GM18519 (cell line): ENCODE data around the gene PALD1.
"Not testable (repeated sequence)": the region's sequence is repeated elsewhere in the genome, so short reads cannot be mapped to it uniquely, and the experiment has no call there.

Experiments
- ATAC-seq: cut with Tn5 transposase; IDR thresholded peaks from one replicate; pipeline ENCODE4 v1.9.1; 2021; ENCODE audit warnings: mild to moderate bottlenecking, moderate library complexity; ENCODE audit not compliant: unreplicated experiment, low FRiP score

The PALD1 gene

GRCh38 chr10:70481105-70481504 lies 2.5 kb downstream of the PALD1 start:
- no peak for ATAC-seq

DNA sequence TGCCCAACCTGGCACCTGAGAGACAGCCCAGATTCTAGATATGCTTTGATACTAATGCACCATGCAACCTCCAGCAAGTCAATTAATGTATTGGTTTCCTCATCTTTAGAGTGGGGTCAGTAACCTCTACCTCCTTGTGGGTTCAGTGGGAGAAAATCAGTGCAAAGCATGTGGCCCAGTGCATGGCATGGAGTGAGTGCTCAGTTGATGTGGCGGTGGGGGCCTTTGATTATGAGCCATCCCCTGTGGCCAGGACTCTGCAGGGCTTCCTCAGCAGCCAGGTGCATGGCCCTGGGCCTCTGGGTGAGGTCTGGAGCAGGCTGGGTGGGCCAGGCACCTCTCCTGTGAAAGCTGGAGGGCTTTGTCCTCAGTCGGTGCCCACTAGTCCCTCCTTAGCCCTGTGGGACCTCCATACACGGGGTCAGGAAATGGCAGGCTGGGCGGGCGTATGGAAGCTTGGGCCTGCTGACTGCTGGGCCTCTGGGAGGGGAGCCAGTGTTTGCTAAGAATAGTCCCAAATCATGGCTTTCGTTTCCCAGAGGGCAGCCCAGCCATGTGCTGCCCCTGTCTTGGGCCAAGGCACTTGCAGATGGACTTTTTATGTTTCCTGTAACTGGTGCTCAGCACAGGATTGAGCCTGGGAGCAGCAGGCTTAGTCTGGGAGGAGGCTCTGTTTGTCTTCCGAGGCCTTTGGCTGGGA lies 3.4 kb downstream of the PALD1 start:
- no peak for ATAC-seq

DNA sequence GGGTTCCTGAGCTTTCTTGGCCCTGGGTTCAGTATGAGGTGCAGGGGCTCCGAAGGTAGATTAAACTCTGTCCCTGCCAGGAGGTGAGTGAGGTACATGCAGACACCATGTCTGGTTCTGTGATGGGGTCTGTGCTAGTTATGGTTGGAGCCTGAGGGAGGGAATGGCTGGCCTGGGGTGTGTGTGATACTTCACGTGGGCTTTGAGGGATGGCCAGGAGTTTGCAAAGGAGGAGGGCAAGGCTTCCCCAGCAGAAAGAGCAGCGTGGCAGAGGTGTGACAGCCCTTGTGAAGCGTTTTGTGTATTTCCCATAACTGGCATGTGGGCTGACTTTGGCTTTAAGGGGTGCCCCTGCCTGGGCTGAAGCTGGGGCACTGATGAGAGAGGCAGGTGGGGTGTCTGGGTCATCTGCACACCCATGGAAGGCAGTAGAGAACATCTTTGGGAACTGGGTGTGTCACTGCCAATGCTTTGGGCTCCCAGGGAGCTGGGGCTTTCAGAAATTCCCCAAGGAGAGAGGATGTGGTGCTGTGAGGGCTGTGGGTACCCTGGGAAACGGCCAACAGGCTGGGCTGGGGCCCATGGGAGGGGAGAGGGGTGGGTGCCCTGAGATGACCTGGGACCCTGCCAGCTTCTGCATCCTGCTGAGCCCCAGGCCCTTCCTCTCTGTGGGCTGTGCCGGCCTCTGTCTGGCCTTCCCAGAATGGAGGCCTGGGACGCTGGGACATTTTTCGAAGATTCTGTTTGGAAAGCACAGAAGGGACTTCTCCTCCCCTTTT lies 4.6 kb downstream of the PALD1 start:
- no peak for ATAC-seq

- not testable (repeated sequence) for ATAC-seq
These were observed 5.3 kb downstream of the PALD1 start for GRCh38 chr10:70483872-70484271.

GRCh38 chr10:70487824-70488223 lies 9.3 kb downstream of the PALD1 start:
- no peak for ATAC-seq

DNA sequence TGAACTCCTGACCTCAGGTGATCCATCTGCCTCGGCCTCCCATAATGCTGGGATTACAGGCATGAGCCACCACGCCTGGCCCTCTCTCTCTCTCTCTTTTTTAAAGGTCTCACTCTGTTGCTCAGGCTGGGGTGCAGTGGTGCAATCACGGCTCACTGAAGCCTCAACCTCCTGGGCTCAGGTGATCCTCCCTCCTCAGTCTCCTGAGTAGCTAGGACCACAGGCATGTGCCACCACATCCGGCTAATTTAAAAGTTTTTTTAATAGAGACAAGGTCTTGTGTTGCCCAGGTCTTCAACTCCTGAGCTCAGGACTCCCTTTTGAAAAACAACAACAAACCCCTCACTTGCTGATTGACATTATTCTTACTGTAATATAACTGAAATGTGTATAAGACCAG lies 11.6 kb downstream of the PALD1 start:
- ATAC-seq: no peak

- no peak for ATAC-seq
These were observed 13.0 kb downstream of the PALD1 start for GRCh38 chr10:70491614-70492013.

GRCh38 chr10:70492786-70493659 lies 14.5 kb downstream of the PALD1 start:
- ATAC-seq: no peak

- ATAC-seq: peak; percentile 38
These were observed 15.2 kb downstream of the PALD1 start for GRCh38 chr10:70493660-70494234.

- no peak for ATAC-seq
These were observed 16.0 kb downstream of the PALD1 start for GRCh38 chr10:70494536-70494935.

GRCh38 chr10:70494966-70495365 lies 16.4 kb downstream of the PALD1 start:
- no peak for ATAC-seq

GRCh38 chr10:70495691-70496261 lies 17.2 kb downstream of the PALD1 start:
- ATAC-seq: no peak

- no peak for ATAC-seq
These were observed 18.0 kb downstream of the PALD1 start for GRCh38 chr10:70496341-70497119.

DNA sequence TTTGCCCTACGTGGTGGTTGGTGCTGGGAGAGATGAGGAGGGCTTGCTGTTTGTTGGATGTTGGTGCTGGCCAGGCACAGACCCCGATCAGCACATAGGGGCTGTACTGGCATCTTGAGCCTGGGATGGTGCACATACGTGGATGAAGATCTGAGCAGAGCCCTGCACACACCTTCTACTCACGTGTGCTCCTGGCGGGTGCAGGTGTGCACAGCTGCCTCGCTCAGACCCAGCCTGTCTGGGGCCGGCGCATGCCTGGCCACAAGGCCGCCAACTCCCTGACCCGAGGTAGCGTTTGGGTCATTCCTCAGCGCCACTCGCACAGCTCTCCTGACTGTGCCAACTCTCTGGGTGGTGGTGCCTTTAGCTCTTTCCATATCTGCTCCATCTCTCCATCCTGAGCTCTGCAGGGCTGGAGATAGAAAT lies 18.6 kb downstream of the PALD1 start:
- ATAC-seq: no peak

DNA sequence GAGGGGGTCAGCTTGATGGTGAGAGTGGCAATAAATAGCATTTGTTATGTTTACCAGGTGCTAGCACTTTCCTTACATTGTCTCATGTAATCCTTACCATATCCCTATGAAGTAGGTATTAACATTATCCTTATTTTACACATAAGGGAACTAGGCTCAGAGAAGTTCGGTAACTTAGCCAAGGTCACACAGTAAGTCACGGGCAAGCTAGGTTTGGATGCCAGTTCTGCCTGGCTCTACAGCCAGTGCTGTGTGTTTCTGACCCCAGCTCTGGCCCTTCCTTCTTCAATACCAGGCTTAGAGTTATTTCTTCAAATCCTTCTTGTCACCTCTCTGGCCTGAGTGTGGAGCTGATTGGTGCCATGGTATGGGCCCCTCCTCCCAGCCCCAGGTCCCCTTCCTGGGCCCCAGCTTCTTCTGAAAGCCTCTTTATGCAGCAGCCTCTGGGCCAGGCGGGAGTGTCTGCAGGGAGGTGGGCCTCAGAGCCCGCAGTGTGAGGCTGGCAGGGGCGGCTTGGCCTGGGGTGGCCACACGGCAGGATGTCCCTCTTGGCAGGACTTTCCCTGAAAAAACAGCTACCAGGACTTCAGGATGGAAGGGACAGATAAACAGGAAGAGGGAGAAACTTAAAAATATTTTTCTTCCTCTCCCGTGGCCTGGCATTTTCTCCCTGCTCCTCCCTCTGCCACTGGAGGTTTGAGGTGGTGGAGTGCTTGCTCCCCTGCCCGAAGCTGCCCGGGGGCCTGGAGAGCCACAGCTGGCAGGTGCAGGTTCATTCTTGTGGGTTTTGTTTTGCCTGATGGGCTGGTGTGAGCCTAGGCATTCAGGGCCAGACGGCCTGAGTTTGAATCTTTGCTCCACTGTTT lies 20.6 kb downstream of the PALD1 start:
- ATAC-seq: no peak

GRCh38 chr10:70499836-70500167 lies 21.2 kb downstream of the PALD1 start:
- no peak for ATAC-seq

DNA sequence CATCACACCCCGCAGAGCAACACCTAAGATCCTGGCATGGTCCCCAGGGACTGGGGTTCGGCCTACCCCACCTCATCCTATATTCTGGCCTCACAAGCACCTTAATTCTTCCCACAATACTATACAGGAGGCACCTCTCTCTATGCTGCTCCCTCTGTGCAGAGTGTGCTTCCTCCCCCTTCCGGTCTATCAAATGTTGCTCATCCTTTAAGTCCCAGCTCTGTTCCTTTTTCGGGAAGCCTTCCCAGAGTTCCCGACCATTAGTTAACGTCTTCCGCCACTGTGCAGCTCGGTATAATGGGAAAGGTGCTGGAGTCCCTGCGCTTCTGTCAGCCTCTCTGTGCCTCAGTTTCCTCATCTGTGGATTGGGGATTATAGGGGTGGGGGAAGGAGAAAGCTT lies 21.8 kb downstream of the PALD1 start:
- no peak for ATAC-seq

DNA sequence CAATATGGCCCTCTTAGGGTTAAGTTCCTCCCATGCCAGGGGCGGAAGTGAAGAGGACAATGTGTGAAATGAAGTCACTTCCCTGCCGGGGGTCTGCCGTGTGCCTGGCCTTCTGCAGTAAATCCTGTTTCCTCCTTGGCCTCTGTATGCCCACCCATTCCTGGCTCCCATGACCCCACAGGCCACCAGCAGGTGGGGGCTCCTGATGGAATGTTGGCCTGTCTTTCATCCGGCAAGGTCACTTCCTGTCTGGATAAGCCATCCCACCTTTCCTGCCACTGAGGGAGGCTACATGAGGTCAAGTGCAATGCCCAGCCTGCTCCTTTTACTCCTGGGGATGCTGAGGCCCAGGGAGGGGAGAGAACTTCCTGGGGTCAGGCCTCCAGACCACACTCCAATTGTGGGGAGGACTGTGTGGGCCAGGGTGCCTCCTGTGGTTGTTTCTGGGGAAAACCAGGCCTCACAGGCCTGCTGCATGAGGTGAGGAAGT lies 22.3 kb downstream of the PALD1 start:
- ATAC-seq: no peak

- no peak for ATAC-seq
These were observed 23.8 kb downstream of the PALD1 start for GRCh38 chr10:70502406-70502805.
